SH-SY5Y (cell line): ENCODE measurements around the gene ATP10A.

Experiments used
- GATA2 ChIP-seq: IDR thresholded peaks from 2 replicates; pipeline ENCODE4 v1.6.1; 2011; ENCODE audit warnings: mild to moderate bottlenecking, low read depth, low read length
- GATA3 ChIP-seq: IDR thresholded peaks from 2 replicates; pipeline ENCODE4 v1.6.1; 2011; ENCODE audit warnings: low read depth, mild to moderate bottlenecking, low read length, moderate library complexity

- TF ChIP-seq GATA2 (no peak), GATA3 (no peak)
Measured at GRCh38 chr15:25862071-25862471, 1.1 kb downstream of the ATP10A start.
